Activated CD4-positive, alpha-beta T cell treated with anti-CD3 and anti-CD28 coated beads for 36 hours (primary cell): ENCODE results near the gene RASA3. TPM values are rescaled to one million over a fixed set of nuclear protein-coding genes. Genes with fewer than 3 reads are reported as not detected.

Experiments
- ATAC-seq: fragments of 200-7000 bp; cut with Tn5 transposase; one replicate; pipeline ENCODE4 v1.10.0; 2021; ENCODE audit warnings: mild to moderate bottlenecking, moderate library complexity
- CTCF ChIA-PET: fragments of 350-600 bp; sonication (Branson Sonifier 250); formaldehyde crosslinking; loops from one replicate; lab custom pipeline; 2021; ENCODE audit warnings: antibody characterized with exemption; lab: Charles Lee
- POLR2A ChIA-PET: fragments of 350-600 bp; sonication (Branson Sonifier 250); formaldehyde crosslinking; loops from one replicate; lab custom pipeline; 2021; ENCODE audit warnings: antibody characterized with exemption, inconsistent platforms; lab: Charles Lee
- DNase-seq: peaks from one replicate; pipeline ENCODE4 v3.0.0-alpha.2; 2020
- H3K27ac Mint-ChIP-seq: one replicate; pipeline ENCODE4 v1.8.0; 2021; ENCODE audit warnings: mixed read lengths
- H3K27me3 Mint-ChIP-seq: one replicate; pipeline ENCODE4 v1.8.0; 2021; ENCODE audit warnings: mixed read lengths
- H3K36me3 Mint-ChIP-seq: one replicate; pipeline ENCODE4 v1.8.0; 2021; ENCODE audit warnings: low read depth, mixed read lengths
- H3K4me1 Mint-ChIP-seq: one replicate; pipeline ENCODE4 v1.8.0; 2021; ENCODE audit warnings: mixed read lengths
- H3K4me3 Mint-ChIP-seq: one replicate; pipeline ENCODE4 v1.8.0; 2021; ENCODE audit warnings: mild to moderate bottlenecking, moderate library complexity, mixed read lengths
- H3K9me3 Mint-ChIP-seq: one replicate; pipeline ENCODE4 v1.8.0; 2021; ENCODE audit warnings: low read depth, mixed read lengths
- intact Hi-C, 2 experiments: fragments of 100-400 bp; cut with DNase I in 1 of 2; cut with micrococcal nuclease in 1 of 2; formaldehyde crosslinking; loops; one replicate each; pipeline versions ENCODE4 v1.14.2 to v1.15.1; 2022 to 2024; cut with DNase I, micrococcal nuclease
- total RNA-seq, 2 experiments: library from RNA; stranded (reverse); gene quantifications; one replicate each; pipeline ENCODE4 v1.2.3, GENCODE V29; 2021

RASA3 gene
- total RNA-seq, 2 experiments from 2014 or later: 33.0 to 34.7 TPM

DNA sequence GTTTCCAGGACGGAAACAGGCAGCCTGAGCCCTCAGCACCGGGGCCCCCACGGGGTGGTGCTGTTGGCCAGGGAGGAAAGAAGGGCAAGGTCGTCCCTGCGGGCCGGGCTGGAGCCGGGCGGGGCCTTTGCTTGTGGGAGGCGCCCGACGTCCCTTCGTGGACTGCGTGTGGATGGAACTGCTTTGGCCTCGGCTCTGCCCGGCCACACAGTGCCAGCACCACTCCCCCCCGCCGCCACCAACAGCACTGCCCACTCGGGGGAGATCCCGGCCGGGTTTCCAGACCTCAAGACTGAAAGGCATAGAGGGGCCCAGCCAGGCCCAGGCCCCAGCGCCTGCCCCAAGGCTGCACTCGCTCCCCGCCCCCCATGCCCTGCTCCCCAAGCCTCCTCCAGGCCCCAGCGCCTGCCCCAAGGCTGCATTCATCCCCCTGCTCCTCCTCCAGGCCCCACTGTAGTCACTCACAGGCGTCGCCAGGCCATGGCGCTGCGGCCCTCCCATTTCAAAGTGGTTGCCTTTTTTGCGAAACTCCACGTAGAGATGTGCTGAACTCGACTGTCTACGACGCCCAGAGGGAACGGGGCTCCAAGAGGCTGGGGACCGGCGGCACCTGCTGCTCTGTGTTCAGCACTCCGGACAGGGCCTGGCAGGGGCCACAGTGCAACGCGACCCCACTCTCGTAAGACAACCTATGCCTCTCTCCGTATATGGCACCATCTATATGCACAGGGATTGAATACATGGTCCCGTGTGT lies 181.0 kb downstream of the RASA3 start:
- Mint-ChIP-seq H3K4me3 (no peak overlapping the region), H3K36me3 (peaks cover 16% of the 10 kb centered on the region), H3K27me3 (no peaks in the 10 kb centered on the region), H3K27ac (no peak overlapping the region), H3K9me3 (no peaks in the 10 kb centered on the region), H3K4me1 (peaks cover 6% of the 10 kb centered on the region)
- DNase-seq (peak; percentile 83), ATAC-seq (peak; percentile 89)
- ChIA-PET POLR2A (no interaction called here), CTCF (interaction anchor here (0.5 to 0.6 kb wide), 2 partner anchors 96 to 184 kb away, joined by 3 read pairs; no protein-coding TSS in a partner anchor)
- intact Hi-C loops: loop anchor here (1.0 to 2.0 kb wide), 3 partner anchors 159 to 283 kb away; partner anchors contain the start of gene CDC16 (in 1 of the 2)

DNA sequence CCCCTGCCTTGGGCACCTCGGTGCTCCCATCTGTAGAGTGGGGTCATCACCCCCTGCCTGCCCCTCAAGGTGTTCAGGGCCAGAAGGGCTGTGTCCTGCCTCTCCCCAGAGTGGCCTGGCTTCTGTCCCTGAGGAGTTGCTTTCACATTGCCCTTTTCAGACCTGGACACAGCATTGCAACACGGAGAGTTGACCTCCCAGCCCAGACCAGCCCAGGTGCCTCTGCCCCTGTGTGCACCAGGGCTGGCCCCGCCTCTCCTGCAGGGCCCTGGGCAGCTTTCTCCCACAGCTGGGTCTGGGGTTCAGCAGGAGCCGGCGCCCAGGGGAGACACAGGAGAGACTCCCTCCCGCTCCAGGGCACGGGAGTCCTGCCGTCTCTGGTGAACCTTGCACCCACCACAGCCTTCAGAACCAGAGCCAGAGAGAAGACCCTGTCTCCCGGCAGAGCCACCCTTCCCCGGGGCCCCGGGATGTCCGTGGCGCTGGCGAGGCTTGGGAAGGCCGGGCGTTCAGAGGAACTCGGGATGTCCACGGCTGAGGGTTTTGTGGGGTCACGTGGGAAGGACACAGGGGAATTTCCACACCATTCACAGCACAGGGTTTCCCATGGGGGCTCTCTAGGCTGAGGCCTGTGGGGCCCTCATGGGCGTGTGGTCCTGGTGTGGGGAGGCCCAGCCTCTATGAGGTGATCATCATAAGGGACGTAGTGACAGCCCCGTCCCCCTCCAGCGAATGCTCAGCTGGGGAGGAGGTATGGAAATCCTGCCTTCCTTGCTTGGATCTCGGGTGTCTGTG lies 181.8 kb downstream of the RASA3 start:
- Mint-ChIP-seq H3K9me3 (no peaks in the 10 kb centered on the region), H3K4me3 (no peak overlapping the region), H3K36me3 (peaks cover 9% of the 10 kb centered on the region), H3K4me1 (peaks cover 6% of the 10 kb centered on the region), H3K27me3 (no peaks in the 10 kb centered on the region), H3K27ac (no peak overlapping the region)
- ATAC-seq: peak; percentile 16
- intact Hi-C loops: loop anchor here (1.0 to 2.0 kb wide), 3 partner anchors 160 to 284 kb away; partner anchors contain the start of gene CDC16 (in 1 of the 2)
- POLR2A ChIA-PET: no interaction called here
- no peak for DNase-seq
- CTCF ChIA-PET: interaction anchor here (0.6 kb wide), 2 partner anchors 185 to 304 kb away, joined by 3 read pairs; no protein-coding TSS in a partner anchor

DNA sequence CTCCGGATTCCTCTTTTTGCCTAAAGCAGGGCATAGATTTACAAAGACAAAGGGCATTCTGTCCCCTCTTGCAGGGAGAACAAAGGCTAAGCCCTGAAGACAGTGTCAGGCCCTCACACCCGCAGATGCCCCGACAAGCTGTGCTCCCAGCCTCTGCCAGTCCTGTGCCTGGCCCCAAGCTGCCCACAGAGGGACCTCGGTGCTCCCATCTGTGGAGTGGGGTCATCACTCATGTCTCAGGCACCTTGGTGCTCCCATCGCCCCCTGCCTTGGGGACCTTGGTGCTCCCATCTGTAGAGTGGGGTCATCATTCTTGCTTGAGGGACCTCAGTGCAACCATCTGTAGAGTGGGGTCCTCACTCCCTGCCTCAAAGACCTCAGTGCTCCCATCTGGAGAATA lies 182.9 kb downstream of the RASA3 start:
- ChIA-PET POLR2A (no interaction called here), CTCF (no interaction called here)
- intact Hi-C loops: no loop called here
- peaks cover 6% of the 10 kb centered on the region for H3K4me1 Mint-ChIP-seq
- no peak overlapping the region for H3K27ac Mint-ChIP-seq
- H3K27me3 Mint-ChIP-seq: no peaks in the 10 kb centered on the region
- H3K4me3 Mint-ChIP-seq: no peak overlapping the region
- no peak for DNase-seq
- no peaks in the 10 kb centered on the region for H3K9me3 Mint-ChIP-seq
- H3K36me3 Mint-ChIP-seq: no peaks in the 10 kb centered on the region
- no peak for ATAC-seq

DNA sequence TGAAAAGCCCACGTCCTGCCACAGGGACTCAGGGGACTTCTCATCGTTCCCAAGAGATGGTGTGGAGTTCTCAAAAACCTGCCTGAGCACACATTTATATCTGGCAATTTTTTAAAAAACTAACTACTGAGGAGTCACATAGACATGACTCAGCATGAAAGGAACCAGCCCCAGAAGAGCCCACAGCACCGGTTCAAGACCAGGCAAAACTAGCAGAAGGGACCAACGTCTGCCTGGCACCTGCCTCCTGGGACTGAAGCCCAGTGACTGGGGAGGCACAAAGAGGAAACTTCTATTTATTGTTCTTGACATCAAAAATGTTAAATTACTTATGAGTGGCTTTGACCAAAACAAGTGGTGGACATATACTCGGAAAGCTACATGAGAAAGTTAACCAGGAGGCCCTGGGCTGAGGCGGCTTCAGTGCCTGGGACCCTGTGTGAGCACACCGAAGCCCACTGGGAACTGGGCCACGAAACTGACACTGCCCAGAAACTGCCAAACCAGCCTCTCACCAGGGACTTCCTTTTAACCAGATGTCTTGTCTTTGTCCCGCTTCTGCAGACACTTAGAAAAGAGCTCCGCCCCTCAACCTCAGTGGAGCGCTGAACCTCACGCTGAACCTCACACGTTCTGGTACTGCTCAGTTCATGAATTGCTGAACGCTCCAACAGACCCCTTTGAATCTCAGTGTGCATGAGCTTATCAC lies 184.2 kb downstream of the RASA3 start:
- peaks cover 6% of the 10 kb centered on the region for H3K4me1 Mint-ChIP-seq

DNA sequence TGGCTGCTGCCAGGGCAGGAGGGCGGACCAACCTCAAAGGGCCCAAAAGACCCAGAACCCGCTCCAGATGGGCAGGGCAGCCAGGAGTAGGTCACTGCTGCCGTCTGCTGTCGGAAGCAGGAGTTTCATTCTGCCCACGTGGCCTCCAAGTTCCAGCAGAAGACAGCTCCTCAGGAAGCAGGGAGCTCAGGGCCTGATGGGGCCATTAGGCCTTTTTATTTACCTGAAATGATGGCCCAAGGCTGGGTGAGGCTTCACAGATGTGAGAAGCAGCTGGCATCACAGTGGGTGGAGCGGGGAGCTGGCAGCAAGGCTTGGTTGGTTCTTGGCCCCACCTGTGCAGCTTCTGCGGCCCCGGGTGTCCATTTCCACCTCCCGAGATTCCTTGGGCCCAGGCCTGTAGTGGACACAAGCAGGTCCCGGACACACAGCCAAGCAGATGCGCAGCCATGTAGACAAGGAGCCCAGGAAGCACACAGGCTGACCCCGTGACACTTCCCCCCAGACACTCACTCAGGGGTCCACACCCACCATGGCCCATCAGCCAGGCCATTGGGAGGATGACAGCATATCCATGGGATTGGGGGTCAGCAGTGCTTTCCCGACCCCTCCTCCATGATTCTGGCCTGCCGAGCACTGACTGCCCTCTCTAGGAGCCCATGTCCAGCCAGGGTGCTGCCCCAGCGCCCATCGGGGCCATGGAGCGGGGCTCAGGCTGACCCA lies 185.0 kb downstream of the RASA3 start:
- ChIA-PET CTCF (interaction anchor here (0.6 kb wide), 1 partner anchor 148 kb away, joined by 3 read pairs; no protein-coding TSS in a partner anchor), POLR2A (no interaction called here)
- no peak for DNase-seq
- Mint-ChIP-seq H3K27me3 (no peaks in the 10 kb centered on the region), H3K4me1 (peaks cover 6% of the 10 kb centered on the region), H3K27ac (peak overlapping the region; percentile 19), H3K36me3 (no peaks in the 10 kb centered on the region), H3K9me3 (no peaks in the 10 kb centered on the region), H3K4me3 (no peak overlapping the region)
- ATAC-seq: no peak
- intact Hi-C loops: no loop called here

More for the DNA sequence above, 184.2 kb downstream of the RASA3 start:
- Mint-ChIP-seq H3K27me3 (no peaks in the 10 kb centered on the region), H3K27ac (peak overlapping the region; percentile 19), H3K4me3 (no peak overlapping the region), H3K36me3 (no peaks in the 10 kb centered on the region), H3K9me3 (no peaks in the 10 kb centered on the region)
- no peak for ATAC-seq
- ChIA-PET CTCF (interaction anchor here (1.3 kb wide), 1 partner anchor 274 kb away, joined by 3 read pairs; no protein-coding TSS in a partner anchor), POLR2A (no interaction called here)
- intact Hi-C loops: no loop called here
- no peak for DNase-seq

DNA sequence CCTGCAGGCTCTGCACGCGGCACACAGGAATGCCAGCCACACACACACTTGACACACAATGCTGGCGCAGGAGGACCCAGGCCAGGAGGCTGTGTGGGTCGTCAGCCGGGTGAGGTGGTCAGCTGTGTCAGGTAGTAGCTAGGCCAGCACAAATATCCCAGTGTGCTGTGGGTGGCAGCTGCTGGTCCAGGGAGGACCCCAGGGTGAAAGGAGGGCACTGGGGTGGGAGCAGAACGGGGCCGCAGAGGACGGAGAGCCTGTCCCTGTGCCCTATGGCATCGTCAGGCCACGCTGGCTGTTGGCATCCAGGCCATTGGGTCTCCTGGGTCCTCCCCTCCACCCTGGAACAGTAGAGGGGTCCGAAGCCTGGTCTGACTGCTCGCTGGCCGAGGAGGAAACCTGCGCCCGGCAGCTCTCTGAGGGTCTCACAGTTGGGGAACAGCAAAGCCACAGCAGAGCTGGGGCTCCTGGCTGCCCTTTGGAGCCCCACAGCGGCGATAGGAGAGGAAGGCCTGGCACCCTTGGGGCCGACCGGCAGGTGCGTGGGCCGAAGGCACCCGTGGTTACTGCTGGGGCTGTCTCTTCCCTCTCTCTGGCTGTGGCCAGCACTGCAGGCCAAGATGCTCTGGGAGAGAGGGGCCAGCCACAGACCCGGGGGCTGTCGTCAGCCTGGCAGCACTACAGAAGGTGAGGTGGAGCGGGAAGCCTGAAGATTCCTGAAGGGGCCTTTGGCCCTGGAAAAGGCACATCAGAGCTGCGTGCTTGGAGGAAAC lies 185.8 kb downstream of the RASA3 start:
- Mint-ChIP-seq H3K27me3 (no peaks in the 10 kb centered on the region), H3K27ac (peak overlapping the region; percentile 15), H3K4me1 (peaks cover 3% of the 10 kb centered on the region)

DNA sequence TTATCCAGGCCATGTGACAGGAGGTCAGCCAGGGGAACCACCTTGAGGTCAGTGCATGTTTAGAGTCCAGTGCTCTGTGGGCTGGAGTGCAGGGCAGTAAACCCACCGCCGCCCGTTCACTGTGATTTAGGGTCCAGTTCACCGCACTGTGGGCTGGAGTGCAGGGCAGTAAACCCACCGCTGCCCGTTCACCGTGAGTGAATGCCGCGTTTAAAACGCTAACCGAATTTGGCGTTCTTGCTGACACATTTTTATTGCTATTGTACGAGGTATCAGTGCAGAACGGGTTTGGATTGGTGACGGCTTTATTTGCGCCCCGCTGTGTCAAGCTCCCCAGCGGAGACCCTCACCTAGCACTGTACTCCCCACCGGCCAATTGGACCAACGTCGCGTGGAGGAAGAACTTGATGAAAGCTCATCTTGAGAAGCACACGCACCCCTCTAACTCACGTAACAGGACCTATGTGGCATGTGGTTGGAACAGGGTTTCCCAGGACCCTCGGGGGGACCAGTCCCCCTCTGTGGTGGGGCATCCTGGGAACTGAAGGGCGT lies 186.5 kb downstream of the RASA3 start:
- no peaks in the 10 kb centered on the region for H3K9me3 Mint-ChIP-seq
- ChIA-PET POLR2A (no interaction called here), CTCF (interaction anchor here (0.8 kb wide), 1 partner anchor 164 kb away, joined by 3 read pairs; no protein-coding TSS in a partner anchor)
- DNase-seq: no peak
- intact Hi-C loops: no loop called here
- ATAC-seq: no peak
- no peak overlapping the region for H3K27ac Mint-ChIP-seq
- no peaks in the 10 kb centered on the region for H3K36me3 Mint-ChIP-seq
- no peak overlapping the region for H3K4me3 Mint-ChIP-seq
- H3K4me1 Mint-ChIP-seq: no peaks in the 10 kb centered on the region
- no peaks in the 10 kb centered on the region for H3K27me3 Mint-ChIP-seq

More for the DNA sequence above, 185.8 kb downstream of the RASA3 start:
- intact Hi-C loops: no loop called here
- CTCF ChIA-PET: no interaction called here
- no peaks in the 10 kb centered on the region for H3K36me3 Mint-ChIP-seq
- DNase-seq (no peak), ATAC-seq (no peak)
- POLR2A ChIA-PET: no interaction called here
- no peaks in the 10 kb centered on the region for H3K9me3 Mint-ChIP-seq
- no peak overlapping the region for H3K4me3 Mint-ChIP-seq

DNA sequence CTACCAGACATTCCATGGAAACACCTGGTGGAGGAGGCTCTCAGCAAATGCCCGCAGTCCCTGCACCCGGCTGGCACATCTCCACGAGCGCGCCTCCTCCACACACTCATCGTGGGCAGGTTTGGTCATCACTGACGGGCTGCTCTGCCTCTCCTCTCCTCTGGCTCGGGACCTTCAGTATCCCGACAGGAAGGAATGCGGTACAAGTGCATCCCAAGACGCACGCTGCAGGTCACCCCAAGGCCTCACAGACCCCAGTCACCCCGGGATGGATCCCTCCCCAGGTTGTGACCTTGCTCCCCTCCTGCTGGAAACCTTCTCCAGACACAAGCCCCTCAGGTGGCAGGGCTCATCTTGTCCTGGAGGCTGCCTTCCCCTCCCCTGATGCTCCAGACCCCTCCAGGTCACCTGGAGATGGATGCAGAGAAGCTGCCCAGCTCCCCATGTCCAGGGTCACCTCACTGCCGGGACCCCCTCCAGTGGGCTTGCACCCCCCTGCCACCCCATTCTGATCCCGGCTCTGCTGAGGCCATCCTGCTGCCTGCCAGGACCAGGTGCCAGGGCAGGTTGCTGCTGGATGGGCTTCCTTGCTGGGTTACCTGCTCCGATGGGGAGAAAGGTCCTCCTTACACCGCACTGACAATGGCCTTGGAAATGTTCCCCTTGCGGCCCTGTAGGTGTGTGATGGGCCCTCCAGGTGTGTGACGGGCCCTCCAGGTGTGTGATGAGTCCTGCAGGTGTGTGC lies 188.4 kb downstream of the RASA3 start:
- ChIA-PET CTCF (no interaction called here), POLR2A (no interaction called here)
- no peak overlapping the region for H3K27ac Mint-ChIP-seq
- DNase-seq: no peak
- intact Hi-C loops: no loop called here
- no peak for ATAC-seq
- no peaks in the 10 kb centered on the region for H3K27me3 Mint-ChIP-seq
- H3K36me3 Mint-ChIP-seq: no peaks in the 10 kb centered on the region
- no peaks in the 10 kb centered on the region for H3K4me1 Mint-ChIP-seq
- no peak overlapping the region for H3K4me3 Mint-ChIP-seq
- no peaks in the 10 kb centered on the region for H3K9me3 Mint-ChIP-seq

DNA sequence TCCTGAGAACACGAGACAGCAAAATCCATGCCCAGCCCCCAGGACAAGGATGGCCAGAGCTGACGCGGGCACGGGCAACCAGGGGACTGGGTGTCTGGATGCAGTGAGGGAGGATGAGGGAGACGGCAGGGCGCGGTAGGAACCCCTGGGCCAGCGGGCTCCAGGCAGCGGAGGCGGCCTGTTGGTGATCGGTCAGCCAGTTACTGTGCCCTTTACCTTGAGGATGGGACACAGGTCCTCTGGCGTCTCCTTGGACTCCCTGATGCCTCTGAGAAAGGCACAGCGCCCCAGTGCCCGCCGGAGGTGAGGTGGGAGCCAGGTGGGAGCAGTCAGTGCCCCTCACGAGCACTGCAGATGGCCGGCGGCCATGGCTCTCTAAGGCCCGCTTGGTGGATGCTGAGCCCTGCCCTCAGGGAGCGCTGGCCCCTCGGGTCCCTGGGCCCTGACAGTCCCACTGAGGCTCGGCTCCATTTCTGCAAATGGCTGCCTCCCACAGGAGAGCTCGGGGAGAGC lies 189.8 kb downstream of the RASA3 start:
- DNase-seq: no peak
- H3K4me3 Mint-ChIP-seq: no peak overlapping the region
- no peaks in the 10 kb centered on the region for H3K9me3 Mint-ChIP-seq
- POLR2A ChIA-PET: no interaction called here
- intact Hi-C loops: no loop called here
- no peak overlapping the region for H3K27ac Mint-ChIP-seq
- H3K36me3 Mint-ChIP-seq: no peaks in the 10 kb centered on the region
- no peaks in the 10 kb centered on the region for H3K27me3 Mint-ChIP-seq
- ATAC-seq: no peak
- no peaks in the 10 kb centered on the region for H3K4me1 Mint-ChIP-seq
- CTCF ChIA-PET: interaction anchor here (0.6 kb wide), 1 partner anchor 11 kb away, joined by 3 read pairs; no protein-coding TSS in a partner anchor
